PC-9 (cell line): ENCODE measurements around the gene PHB1. TPM values are rescaled to one million over a fixed set of nuclear protein-coding genes. Genes with fewer than 3 reads are reported as not detected.
A peak's percentile ranks its signal among the peaks of the same experiment; 100 is the strongest.
"Not testable (repeated sequence)": the region's sequence is repeated elsewhere in the genome, so short reads cannot be mapped to it uniquely, and the experiment has no call there.

Experiments
- BruUV-seq: library from RNA; stranded (reverse); fragments of 400-500 nt; replicated peaks from 2 replicates; lab custom pipeline; 2021; lab: Mats Ljungman, UMichigan
- CTCF ChIA-PET: fragments of 300-600 bp; sonication (Branson Sonifier 250); formaldehyde crosslinking; loops from one replicate; lab custom pipeline; 2022; ENCODE audit warnings: antibody characterized with exemption; lab: Charles Lee
- POLR2A ChIA-PET: fragments of 300-600 bp; sonication (Branson Sonifier 250); formaldehyde crosslinking; loops from one replicate; lab custom pipeline; 2022; ENCODE audit warnings: antibody characterized with exemption; ENCODE audit not compliant: unreplicated experiment; lab: Charles Lee
- DNase-seq, 2 experiments: peaks; one replicate each; pipeline versions ENCODE4 v3.0.0 to v3.0.0-alpha.2; 2015 to 2022; ENCODE audit warnings: mixed read lengths in 1 of 2
- H2AFZ ChIP-seq: fragments of 200-600 bp; sonication (generic); 2 replicates; pipeline ENCODE4 v1.8.1; 2017; ENCODE audit warnings: antibody characterized with exemption
- H3F3A ChIP-seq: fragments of 200-600 bp; sonication (generic); 2 replicates; pipeline ENCODE4 v1.8.1; 2017; ENCODE audit warnings: antibody characterized with exemption, mild to moderate bottlenecking, low read depth; ENCODE audit not compliant: insufficient read depth
- H3K27ac ChIP-seq: fragments of 200-600 bp; sonication (generic); 2 replicates; pipeline ENCODE4 v1.6.1; 2016; ENCODE audit warnings: mixed run types
- H3K27me3 ChIP-seq: fragments of 200-600 bp; sonication (generic); 2 replicates; pipeline ENCODE4 v1.6.1; 2016; ENCODE audit warnings: low read depth, mixed run types; ENCODE audit not compliant: insufficient read depth
- H3K36me3 ChIP-seq: fragments of 200-600 bp; sonication (generic); 2 replicates; pipeline ENCODE4 v1.6.1; 2016; ENCODE audit warnings: low read depth, mixed run types
- H3K4me1 ChIP-seq: fragments of 200-600 bp; sonication (generic); replicated peaks from 2 replicates; pipeline ENCODE4 v1.6.1; 2016; ENCODE audit warnings: mixed run types; ENCODE audit not compliant: insufficient read depth
- H3K4me2 ChIP-seq: fragments of 200-600 bp; sonication (generic); 2 replicates; pipeline ENCODE4 v1.6.1; 2017; ENCODE audit warnings: mixed run types
- H3K4me3 ChIP-seq: fragments of 200-600 bp; sonication (generic); 2 replicates; pipeline ENCODE4 v1.6.1; 2016; ENCODE audit warnings: mixed run types
- H3K79me2 ChIP-seq: fragments of 200-600 bp; sonication (generic); 2 replicates; pipeline ENCODE4 v1.6.1; 2017; ENCODE audit warnings: low read depth, mixed run types
- H3K9me2 ChIP-seq: fragments of 200-600 bp; sonication (generic); 2 replicates; pipeline ENCODE4 v1.8.1; 2017; ENCODE audit warnings: mild to moderate bottlenecking; ENCODE audit not compliant: insufficient read depth
- H3K9me3 ChIP-seq: fragments of 200-600 bp; sonication (generic); 2 replicates; pipeline ENCODE4 v1.8.1; 2016; ENCODE audit warnings: low read depth; ENCODE audit not compliant: insufficient read depth
- H4K20me1 ChIP-seq: fragments of 200-600 bp; sonication (generic); 2 replicates; pipeline ENCODE4 v1.8.1; 2017; ENCODE audit not compliant: insufficient read depth
- EZH2 ChIP-seq: fragments of 200-600 bp; sonication (generic); IDR thresholded peaks from 2 replicates; pipeline ENCODE4 v1.8.0; 2017; ENCODE audit warnings: antibody characterized with exemption, low read depth
- intact Hi-C: fragments of 100-400 bp; cut with micrococcal nuclease; formaldehyde crosslinking; loops from one replicate; pipeline ENCODE4 v1.10.0; 2022; ENCODE audit not compliant: unreplicated experiment
- total RNA-seq: library from RNA; stranded (reverse); gene quantifications from 2 replicates; pipeline ENCODE4 v1.2.3, GENCODE V29; 2021
- TF ChIP-seq, protein P1 (sequence below): fragments of 200-600 bp; sonication (generic); conservative IDR thresholded peaks from 2 replicates; pipeline ENCODE4 v1.6.1; 2017; ENCODE audit warnings: mixed run types, antibody characterized with exemption, mild to moderate bottlenecking, moderate library complexity

Gene PHB1
- total RNA-seq, 1 experiment from 2014 or later: 244 TPM

GRCh38 chr17:49422714-49423113 is 8.0 kb upstream of the PHB1 start:
- H3K27me3 ChIP-seq: peaks cover 38% of the 10 kb centered on the region; the same call in 1 of the 2 replicates
- intact Hi-C loops: no loop called here
- ChIA-PET POLR2A (no interaction called here), CTCF (no interaction called here)
- H3K4me2 ChIP-seq: no peak overlapping the region
- no peaks in the 10 kb centered on the region for H3K9me2 ChIP-seq
- H3K4me3 ChIP-seq: no peak overlapping the region
- TF ChIP-seq, protein P1, sequence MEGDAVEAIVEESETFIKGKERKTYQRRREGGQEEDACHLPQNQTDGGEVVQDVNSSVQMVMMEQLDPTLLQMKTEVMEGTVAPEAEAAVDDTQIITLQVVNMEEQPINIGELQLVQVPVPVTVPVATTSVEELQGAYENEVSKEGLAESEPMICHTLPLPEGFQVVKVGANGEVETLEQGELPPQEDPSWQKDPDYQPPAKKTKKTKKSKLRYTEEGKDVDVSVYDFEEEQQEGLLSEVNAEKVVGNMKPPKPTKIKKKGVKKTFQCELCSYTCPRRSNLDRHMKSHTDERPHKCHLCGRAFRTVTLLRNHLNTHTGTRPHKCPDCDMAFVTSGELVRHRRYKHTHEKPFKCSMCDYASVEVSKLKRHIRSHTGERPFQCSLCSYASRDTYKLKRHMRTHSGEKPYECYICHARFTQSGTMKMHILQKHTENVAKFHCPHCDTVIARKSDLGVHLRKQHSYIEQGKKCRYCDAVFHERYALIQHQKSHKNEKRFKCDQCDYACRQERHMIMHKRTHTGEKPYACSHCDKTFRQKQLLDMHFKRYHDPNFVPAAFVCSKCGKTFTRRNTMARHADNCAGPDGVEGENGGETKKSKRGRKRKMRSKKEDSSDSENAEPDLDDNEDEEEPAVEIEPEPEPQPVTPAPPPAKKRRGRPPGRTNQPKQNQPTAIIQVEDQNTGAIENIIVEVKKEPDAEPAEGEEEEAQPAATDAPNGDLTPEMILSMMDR: no peak
- H3K36me3 ChIP-seq: no peaks in the 10 kb centered on the region
- no peaks in the 10 kb centered on the region for H4K20me1 ChIP-seq
- DNase-seq: no peak
- no peaks in the 10 kb centered on the region for H3K79me2 ChIP-seq
- no peaks in the 10 kb centered on the region for H3F3A ChIP-seq
- peaks cover 9% of the 10 kb centered on the region; the same call in 1 of the 2 replicates for H3K9me3 ChIP-seq
- no peak overlapping the region for H2AFZ ChIP-seq
- no peak overlapping the region for H3K27ac ChIP-seq
- no TSS peak for BruUV-seq
- H3K4me1 ChIP-seq: no peaks in the 10 kb centered on the region

GRCh38 chr17:49419761-49420160 is 5.1 kb upstream of the PHB1 start:
- BruUV-seq, POLR2A ChIA-PET: not testable (repeated sequence)

GRCh38 chr17:49418754-49419740 is 4.4 kb upstream of the PHB1 start:
- H3K4me2 ChIP-seq, H3K27ac ChIP-seq, H3K36me3 ChIP-seq, POLR2A ChIA-PET, H3K79me2 ChIP-seq, H3K4me1 ChIP-seq, H3K27me3 ChIP-seq, H3K9me3 ChIP-seq, CTCF ChIA-PET, H3F3A ChIP-seq, H3K4me3 ChIP-seq, BruUV-seq, H3K9me2 ChIP-seq, H4K20me1 ChIP-seq, DNase-seq, H2AFZ ChIP-seq: not testable (repeated sequence)
- intact Hi-C loops: loop anchor here (10.0 kb wide), 2 partner anchors 276 to 576 kb away; partner anchors contain the start of gene DLX3

More at GRCh38 chr17:49419761-49420160, 5.1 kb upstream of the PHB1 start:
- H3K4me1 ChIP-seq, H3K9me2 ChIP-seq, DNase-seq, H3K4me3 ChIP-seq, H3K4me2 ChIP-seq, H3K27ac ChIP-seq, H3K36me3 ChIP-seq, H3K79me2 ChIP-seq, H3K9me3 ChIP-seq, H3F3A ChIP-seq, H4K20me1 ChIP-seq, CTCF ChIA-PET, H2AFZ ChIP-seq: not testable (repeated sequence)
- intact Hi-C loops: loop anchor here (10.0 kb wide), 2 partner anchors 275 to 575 kb away; partner anchors contain the start of gene DLX3
- H3K27me3 ChIP-seq: peaks cover 12% of the 10 kb centered on the region; the same call in 1 of the 2 replicates

GRCh38 chr17:49414271-49414621 is 436 bp downstream of the PHB1 start:
- Histone ChIP-seq H2AFZ (peak overlapping the region; percentile 92), H4K20me1 (no peaks in the 10 kb centered on the region; the same call in 1 of the 2 replicates), H3K9me3 (no peaks in the 10 kb centered on the region; the same call in 1 of the 2 replicates), H3K27ac (no peak overlapping the region), H3K4me2 (peak overlapping the region; percentile 89), H3F3A (no peaks in the 10 kb centered on the region; the same call in 1 of the 2 replicates), H3K4me3 (peak overlapping the region; percentile 72), H3K4me1 (peaks cover 14% of the 10 kb centered on the region), H3K79me2 (peaks cover 24% of the 10 kb centered on the region), H3K9me2 (no peaks in the 10 kb centered on the region), H3K27me3 (no peaks in the 10 kb centered on the region), H3K36me3 (peaks cover 15% of the 10 kb centered on the region; the same call in 1 of the 2 replicates)
- intact Hi-C loops: loop anchor here (10.0 kb wide), 2 partner anchors 281 to 581 kb away; partner anchors contain the start of gene DLX3
- TF ChIP-seq, protein P1: no peak
- TF ChIP-seq EZH2: no peak
- no peak for DNase-seq
- POLR2A ChIA-PET: interaction anchor here (0.5 to 1.1 kb wide), 8 partner anchors 15 to 350 kb away, joined by 3 to 7 read pairs (median 3); no protein-coding TSS in a partner anchor
- CTCF ChIA-PET: interaction anchor here (1.0 to 2.4 kb wide), 2 partner anchors 100 to 142 kb away, joined by 3 to 12 read pairs; no protein-coding TSS in a partner anchor
- BruUV-seq: no TSS peak
